GM12891 (cell line): ENCODE data around the gene COPE.
"Not testable (repeated sequence)": the region's sequence is repeated elsewhere in the genome, so short reads cannot be mapped to it uniquely, and the experiment has no call there.

Experiments
- DNase-seq: peaks from one replicate; pipeline ENCODE4 v3.0.0; 2011; ENCODE audit warnings: low spot score; ENCODE audit not compliant: insufficient read length
- FAIRE-seq: peaks from 2 replicates; lab custom pipeline; 2011; peaks lifted over from hg19 to GRCh38; lab: Jason Lieb, UNC
- PAX5 ChIP-seq: IDR thresholded peaks from 2 replicates; pipeline ENCODE4 v1.6.1; 2011; ENCODE audit warnings: low read length, moderate library complexity, mild to moderate bottlenecking; ENCODE audit not compliant: insufficient read depth, severe bottlenecking
- POLR2A ChIP-seq: IDR thresholded peaks from 2 replicates; pipeline ENCODE4 v1.6.1; 2011; ENCODE audit warnings: low read depth, low read length, control low read depth
- POLR2AphosphoS5 ChIP-seq: IDR thresholded peaks from 2 replicates; pipeline ENCODE4 v1.6.1; 2011; ENCODE audit warnings: low read depth, low read length, control low read depth
- POU2F2 ChIP-seq: IDR thresholded peaks from 2 replicates; pipeline ENCODE4 v1.6.1; 2011; ENCODE audit warnings: low read depth, mild to moderate bottlenecking, control low read depth, low read length, moderate library complexity
- SPI1 ChIP-seq: IDR thresholded peaks from 2 replicates; pipeline ENCODE4 v1.6.1; 2011; ENCODE audit warnings: low read depth, low read length, control low read depth
- TAF1 ChIP-seq: IDR thresholded peaks from 2 replicates; pipeline ENCODE4 v1.6.1; 2011; ENCODE audit warnings: low read depth, low read length, control low read depth

Gene COPE

GRCh38 chr19:18908917-18909619, 10.1 kb downstream of the COPE start:
- DNase-seq (no peak), FAIRE-seq (no peak)
- no peak for TF ChIP-seq POU2F2

GRCh38 chr19:18906605-18907519, 12.3 kb downstream of the COPE start:
- DNase-seq (no peak), FAIRE-seq (no peak)

GRCh38 chr19:18905513-18906236, 13.5 kb downstream of the COPE start:
- no peak for FAIRE-seq

More at GRCh38 chr19:18906605-18907519, 12.3 kb downstream of the COPE start:
- TF ChIP-seq POU2F2 (no peak), POLR2A (no peak; the same call in 1 of the 2 replicates), SPI1 (no peak), POLR2AphosphoS5 (no peak; the same call in 1 of the 2 replicates), PAX5 (no peak), TAF1 (no peak)

GRCh38 chr19:18905058-18905456, 14.1 kb downstream of the COPE start:
- DNase-seq: no peak
- no peak for FAIRE-seq
- no peak for TF ChIP-seq SPI1
- no peak for TF ChIP-seq TAF1
- TF ChIP-seq POLR2A: no peak
- TF ChIP-seq POLR2AphosphoS5: no peak
- no peak for TF ChIP-seq PAX5
- TF ChIP-seq POU2F2: no peak

More at GRCh38 chr19:18905513-18906236, 13.5 kb downstream of the COPE start:
- no peak for DNase-seq
- TF ChIP-seq POLR2AphosphoS5 (no peak; the same call in none of the 2 replicates), SPI1 (no peak), POLR2A (no peak), PAX5 (no peak), TAF1 (no peak), POU2F2 (no peak)

- FAIRE-seq: no peak
- TF ChIP-seq POLR2A: no peak
- no peak for TF ChIP-seq POU2F2
- no peak for TF ChIP-seq TAF1
- TF ChIP-seq PAX5: no peak
- TF ChIP-seq POLR2AphosphoS5: no peak
- no peak for TF ChIP-seq SPI1
- no peak for DNase-seq
Measured at GRCh38 chr19:18904334-18905057, 14.7 kb downstream of the COPE start.

GRCh38 chr19:18903156-18904037, 15.8 kb downstream of the COPE start:
- FAIRE-seq (no peak), DNase-seq (no peak)
- no peak for TF ChIP-seq TAF1
- TF ChIP-seq SPI1: no peak
- TF ChIP-seq POU2F2: no peak
- TF ChIP-seq POLR2AphosphoS5: 0 out of 2 replicates have a peak, but pooled peaks have one; percentile 28

- DNase-seq, FAIRE-seq: not testable (repeated sequence)
Measured at GRCh38 chr19:18902519-18902918, 16.7 kb downstream of the COPE start.

GRCh38 chr19:18901491-18901890, 17.7 kb downstream of the COPE start:
- FAIRE-seq: no peak
- TF ChIP-seq POLR2A: no peak
- TF ChIP-seq PAX5: no peak
- no peak for TF ChIP-seq TAF1
- no peak for TF ChIP-seq SPI1
- TF ChIP-seq POU2F2: no peak
- no peak for TF ChIP-seq POLR2AphosphoS5
- no peak for DNase-seq
